ENCODE measurements around the gene ELF1. TPM values are rescaled to one million over a fixed set of nuclear protein-coding genes. Genes with fewer than 3 reads are reported as not detected.
A peak's percentile ranks its signal among the peaks of the same experiment; 100 is the strongest.
"Not testable (repeated sequence)": the region's sequence is repeated elsewhere in the genome, so short reads cannot be mapped to it uniquely, and the experiment has no call there.

Gene ELF1
- total RNA-seq, 4 donors from 2014 or later = 66.9 to 96.2 (median 72.1) TPM

DNA sequence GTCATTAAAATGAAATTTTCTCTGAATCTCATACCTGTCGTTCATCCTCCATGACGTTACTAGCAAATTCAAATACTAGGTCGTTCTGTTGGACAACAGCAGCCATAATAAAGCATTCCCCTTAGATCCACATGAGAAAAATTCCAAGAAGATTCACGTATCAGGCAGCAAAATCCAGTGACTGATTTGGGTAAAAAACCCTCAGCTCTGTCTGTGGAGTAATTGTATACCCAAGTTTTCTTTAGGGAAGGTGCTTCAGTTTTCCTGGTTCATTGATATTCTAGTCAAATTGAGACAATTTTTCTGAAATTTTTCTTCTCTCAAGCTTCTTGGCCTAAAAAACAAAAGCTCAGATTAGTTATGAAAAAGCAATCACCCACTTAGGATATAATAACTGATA, 37.2 kb downstream of the ELF1 start:
- no peaks in the 10 kb centered on the region for H3K9me3 ChIP-seq
- WGBS = 65% methylated on average over 4 of the region's 4 CpGs
- TF ChIP-seq POLR2A (IDR thresholded peaks at IDR 0.05; ENCODE audit: low read depth) (no peak), POLR2AphosphoS5 (IDR thresholded peaks at IDR 0.05) (no peak), CTCF (IDR thresholded peaks at IDR 0.05) (no peak), EP300 (IDR thresholded peaks at IDR 0.05) (no peak)
- H3K27me3 ChIP-seq = no peaks in the 10 kb centered on the region
- H3K4me1 ChIP-seq = peaks cover 46 to 59% (median 51%) of the 10 kb centered on the region in 4 donors
- DNase-seq (ENCODE audit: extremely low spot score) = no peak
- intact Hi-C loops (cut with DNase I) = loop anchor here (10.0 kb wide), 1 partner anchor 73 kb away; no protein-coding TSS in a partner anchor
- peak overlapping the region; percentile 53 to 69 (median 64) for H3K27ac ChIP-seq (replicated peaks in 1 of 4)
- H3K4me3 ChIP-seq = peak overlapping the region; percentile 16 to 43 (median 30)
- H3K36me3 ChIP-seq = no peaks in the 10 kb centered on the region

DNA sequence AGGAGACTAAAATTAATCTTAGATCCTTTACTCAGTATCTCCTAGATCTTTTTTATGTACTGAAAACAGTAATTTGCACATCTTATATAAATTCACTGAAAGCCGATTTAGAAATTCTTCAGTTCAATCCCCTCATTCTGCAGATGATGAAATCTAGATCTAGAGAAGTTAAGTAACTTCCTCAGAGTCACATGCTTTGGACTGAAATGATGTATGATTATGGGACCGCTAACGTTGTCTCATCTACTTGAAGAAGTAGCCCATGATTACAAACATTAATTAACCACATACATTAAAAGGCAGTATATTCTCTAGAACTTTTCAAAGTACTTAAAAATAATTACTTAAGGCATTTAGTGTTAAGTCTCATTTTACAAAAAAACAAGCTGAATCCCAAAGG, 37.8 kb downstream of the ELF1 start:
- H3K27ac ChIP-seq (replicated peaks in 1 of 4) = peak overlapping the region; percentile 53 to 69 (median 64)
- peaks cover 41 to 58% (median 52%) of the 10 kb centered on the region in 4 donors for H3K4me1 ChIP-seq
- TF ChIP-seq EP300 (IDR thresholded peaks at IDR 0.05) (no peak), POLR2AphosphoS5 (IDR thresholded peaks at IDR 0.05) (peak in 1 of 2 donors; percentile 23)
- no peaks in the 10 kb centered on the region for H3K27me3 ChIP-seq
- 69% methylated on average over 3 of the region's 3 CpGs for WGBS
- H3K36me3 ChIP-seq = no peaks in the 10 kb centered on the region
- H3K9me3 ChIP-seq = no peaks in the 10 kb centered on the region
- no peak for DNase-seq (ENCODE audit: extremely low spot score)
- intact Hi-C loops (cut with DNase I) = loop anchor here (10.0 kb wide), 1 partner anchor 73 kb away; no protein-coding TSS in a partner anchor
- H3K4me3 ChIP-seq = peak overlapping the region; percentile 16 to 43 (median 30)

- peak overlapping the region; percentile 16 to 43 (median 30) for H3K4me3 ChIP-seq
- TF ChIP-seq CTCF (IDR thresholded peaks at IDR 0.05) (no peak), POLR2AphosphoS5 (IDR thresholded peaks at IDR 0.05) (no peak), EP300 (IDR thresholded peaks at IDR 0.05) (no peak), POLR2A (IDR thresholded peaks at IDR 0.05; ENCODE audit: low read depth) (no peak)
- no peak for DNase-seq (ENCODE audit: extremely low spot score)
- peak overlapping the region in 1 of 4 donors; percentile 59 for H3K27ac ChIP-seq (replicated peaks in 1 of 4)
- intact Hi-C loops (cut with DNase I) = loop anchor here (10.0 kb wide), 1 partner anchor 74 kb away; no protein-coding TSS in a partner anchor
- H3K36me3 ChIP-seq = no peaks in the 10 kb centered on the region
- peaks cover 39 to 58% (median 50%) of the 10 kb centered on the region in 4 donors for H3K4me1 ChIP-seq
- H3K27me3 ChIP-seq = no peaks in the 10 kb centered on the region
- no peaks in the 10 kb centered on the region for H3K9me3 ChIP-seq
Measured at GRCh38 chr13:40980461-40980860, 38.7 kb downstream of the ELF1 start.

- no peaks in the 10 kb centered on the region for H3K36me3 ChIP-seq
- DNase-seq (ENCODE audit: extremely low spot score) = no peak
- H3K9me3 ChIP-seq = no peaks in the 10 kb centered on the region
- 90% methylated on average over 3 of the region's 3 CpGs for WGBS
- H3K4me3 ChIP-seq = peak overlapping the region in 2 of 4 donors; percentile 16 to 43
- TF ChIP-seq EP300 (IDR thresholded peaks at IDR 0.05) = no peak
- no peak for TF ChIP-seq POLR2AphosphoS5 (IDR thresholded peaks at IDR 0.05)
- TF ChIP-seq CTCF (IDR thresholded peaks at IDR 0.05) = no peak
- TF ChIP-seq POLR2A (IDR thresholded peaks at IDR 0.05; ENCODE audit: low read depth) = no peak
- peaks cover 39 to 58% (median 49%) of the 10 kb centered on the region in 4 donors for H3K4me1 ChIP-seq
- H3K27ac ChIP-seq (replicated peaks in 1 of 4) = no peak overlapping the region
- no peaks in the 10 kb centered on the region for H3K27me3 ChIP-seq
- intact Hi-C loops (cut with DNase I) = no loop called here
Measured at GRCh38 chr13:40979232-40979631, 39.9 kb downstream of the ELF1 start.

- H3K27me3 ChIP-seq; H3K4me3 ChIP-seq; H3K27ac ChIP-seq (replicated peaks in 1 of 4); H3K36me3 ChIP-seq; H3K9me3 ChIP-seq; DNase-seq (ENCODE audit: extremely low spot score); intact Hi-C loops (cut with DNase I): not testable (repeated sequence)
- peaks cover 39 to 58% (median 49%) of the 10 kb centered on the region in 4 donors for H3K4me1 ChIP-seq
- WGBS = 87% methylated on average over 6 of the region's 6 CpGs
Measured at GRCh38 chr13:40978109-40978508, 41.0 kb downstream of the ELF1 start.

- no peak overlapping the region for H3K27ac ChIP-seq (replicated peaks in 1 of 4)
- peaks cover 60 to 81% (median 72%) of the 10 kb centered on the region in 4 donors for H3K4me1 ChIP-seq
- no peaks in the 10 kb centered on the region for H3K9me3 ChIP-seq
- no peak for DNase-seq (ENCODE audit: extremely low spot score)
- H3K4me3 ChIP-seq = no peak overlapping the region
- TF ChIP-seq CTCF (IDR thresholded peaks at IDR 0.05) (no peak), POLR2AphosphoS5 (IDR thresholded peaks at IDR 0.05) (no peak), POLR2A (IDR thresholded peaks at IDR 0.05; ENCODE audit: low read depth) (no peak)
- no peaks in the 10 kb centered on the region for H3K27me3 ChIP-seq
- intact Hi-C loops (cut with DNase I) = no loop called here
- H3K36me3 ChIP-seq = no peaks in the 10 kb centered on the region
Measured at GRCh38 chr13:40975441-40975840, 43.7 kb downstream of the ELF1 start.

Data from esophagus muscularis mucosa (tissue), 4 donors.